Transverse colon (tissue), 4 donors: ENCODE results near the gene PLXNA3. TPM values are rescaled to one million over a fixed set of nuclear protein-coding genes. Genes with fewer than 3 reads are reported as not detected.

Source experiments
- DNase-seq: peaks from one replicate; pipeline ENCODE4 v3.0.0-alpha.2; 2019
- H3K27ac ChIP-seq, 4 donors: fragments of 200-600 bp; sonication (generic); 2 replicates each; pipeline ENCODE4 v1.5.1; 2016 to 2018; ENCODE audit warnings: inconsistent platforms in 4 of 4
- H3K27me3 ChIP-seq: fragments of 200-600 bp; sonication (generic); 2 replicates; pipeline ENCODE4 v1.5.1; 2017; ENCODE audit warnings: inconsistent platforms
- H3K36me3 ChIP-seq, 4 donors: fragments of 200-600 bp; sonication (generic); 2 replicates each; pipeline ENCODE4 v1.5.1; 2017 to 2019; ENCODE audit warnings: inconsistent platforms in 4 of 4
- H3K4me1 ChIP-seq, 4 donors: fragments of 200-600 bp; sonication (generic); 2 replicates each; pipeline ENCODE4 v1.5.1; 2017 to 2020; ENCODE audit warnings: inconsistent platforms in 4 of 4
- H3K4me3 ChIP-seq, 4 donors: fragments of 200-600 bp; sonication (generic); 1 replicate in 1 of 4; 2 replicates in 3 of 4; pipeline versions ENCODE4 v1.5.1 to v1.6.1; 2017 to 2019; ENCODE audit warnings: inconsistent platforms in 4 of 4
- H3K9me3 ChIP-seq, 2 donors: fragments of 200-600 bp; sonication (generic); 2 replicates each; pipeline ENCODE4 v1.5.1; 2017 to 2019; ENCODE audit warnings: inconsistent platforms in 2 of 2
- CTCF ChIP-seq, 5 experiments: fragments of 200-600 bp in 3 of 5; fragments of 450-650 bp in 2 of 5; sonication (generic) in 3 of 5; IDR thresholded peaks; 1 replicate in 2 of 5; 2 replicates in 3 of 5; pipeline ENCODE4 v1.5.1; 2016 to 2017; ENCODE audit warnings: antibody characterized with exemption in 5 of 5, inconsistent platforms in 3 of 5, mild to moderate bottlenecking in 2 of 5, moderate library complexity in 1 of 5
- EP300 ChIP-seq: sonication (generic); formaldehyde crosslinking; IDR thresholded peaks from one replicate; pipeline ENCODE4 v1.6.1; 2017; ENCODE audit warnings: antibody characterized with exemption, low read depth
- POLR2A ChIP-seq: fragments of 450-650 bp; IDR thresholded peaks from one replicate; pipeline ENCODE4 v1.6.1; 2016; ENCODE audit warnings: antibody characterized with exemption, mild to moderate bottlenecking, moderate library complexity
- POLR2AphosphoS5 ChIP-seq, 3 donors: sonication (generic); formaldehyde crosslinking; IDR thresholded peaks; one replicate each; pipeline ENCODE4 v1.6.1; 2016; ENCODE audit warnings: antibody characterized with exemption in 3 of 3
- WGBS, 2 donors: methylation state at CpG; one replicate each; pipeline ENCODE4 v1.1.5; 2018; ENCODE audit warnings: low coverage in 1 of 2; 5-methylcytosine and 5-hydroxymethylcytosine counted together
- in situ Hi-C, 4 donors: fragments of 200-750 bp; cut with MboI; loops; one replicate each; pipeline versions ENCODE4 v1.15.0 to v1.15.1; 2017; ENCODE audit warnings: low sequenced_read_pairs in 3 of 4, low pct_ligation_motif_present in 1 of 4, low pct_unique_long_range_greater_than_20kb in 1 of 4
- intact Hi-C: fragments of 100-400 bp; cut with DNase I; formaldehyde crosslinking; loops from one replicate; pipeline ENCODE4 v1.15.1; 2023; ENCODE audit warnings: low total_unique reads
- total RNA-seq, 4 donors: library from RNA; depleted of rRNA; stranded (reverse); fragments of >200 nt; gene quantifications; one replicate each; pipeline ENCODE4 v1.1.0, GENCODE V29; 2016

PLXNA3 gene
- total RNA-seq, 4 donors from 2014 or later = 17.3 to 128 (median 52.8) TPM

- no peaks in the 10 kb centered on the region for H3K27me3 ChIP-seq
- H3K36me3 ChIP-seq = no peaks in the 10 kb centered on the region
- H3K4me3 ChIP-seq = no peak overlapping the region
- H3K4me1 ChIP-seq = no peaks in the 10 kb centered on the region
- in situ Hi-C loops = no loop called here
- no peak for TF ChIP-seq EP300
- no peak for TF ChIP-seq POLR2AphosphoS5 (IDR thresholded peaks at IDR 0.05)
- no peak for TF ChIP-seq CTCF (IDR thresholded peaks at IDR 0.05)
- TF ChIP-seq POLR2A = no peak
- intact Hi-C loops = no loop called here
- no peak overlapping the region for H3K27ac ChIP-seq
- DNase-seq = no peak
- no peaks in the 10 kb centered on the region for H3K9me3 ChIP-seq
- 96% methylated on average over 11 of the region's 14 CpGs; no CpG with 5 or more reads in 1 of the 2 donors for WGBS, 2 donors
These were observed 7.5 kb downstream of the PLXNA3 start for GRCh38 chrX:154465601-154466000.

GRCh38 chrX:154466036-154466435, 8.0 kb downstream of the PLXNA3 start:
- no peaks in the 10 kb centered on the region for H3K4me1 ChIP-seq
- H3K9me3 ChIP-seq = no peaks in the 10 kb centered on the region
- no peaks in the 10 kb centered on the region for H3K36me3 ChIP-seq
- H3K4me3 ChIP-seq = no peak overlapping the region
- H3K27ac ChIP-seq = no peak overlapping the region
- intact Hi-C loops = no loop called here
- H3K27me3 ChIP-seq = no peaks in the 10 kb centered on the region
- no peak for DNase-seq
- WGBS, 2 donors = 96% methylated on average over 24 of the region's 32 CpGs; no CpG with 5 or more reads in 1 of the 2 donors
- in situ Hi-C loops = no loop called here
- TF ChIP-seq POLR2A (no peak), CTCF (IDR thresholded peaks at IDR 0.05) (no peak), EP300 (no peak), POLR2AphosphoS5 (IDR thresholded peaks at IDR 0.05) (no peak)

- Histone ChIP-seq H3K27me3 (no peaks in the 10 kb centered on the region), H3K9me3 (no peaks in the 10 kb centered on the region), H3K4me1 (no peaks in the 10 kb centered on the region), H3K27ac (no peak overlapping the region), H3K36me3 (no peaks in the 10 kb centered on the region), H3K4me3 (no peak overlapping the region)
- TF ChIP-seq POLR2AphosphoS5 (IDR thresholded peaks at IDR 0.05) (no peak), EP300 (no peak), POLR2A (no peak), CTCF (IDR thresholded peaks at IDR 0.05) (no peak)
- 94% methylated on average over 10 of the region's 15 CpGs; no CpG with 5 or more reads in 1 of the 2 donors for WGBS, 2 donors
- no peak for DNase-seq
- intact Hi-C loops (no loop called here), in situ Hi-C loops (no loop called here)
These were observed 8.8 kb downstream of the PLXNA3 start for GRCh38 chrX:154466907-154467306.

GRCh38 chrX:154467556-154467955, 9.5 kb downstream of the PLXNA3 start:
- no peaks in the 10 kb centered on the region for H3K9me3 ChIP-seq
- DNase-seq = no peak
- H3K36me3 ChIP-seq = no peaks in the 10 kb centered on the region
- no peaks in the 10 kb centered on the region for H3K4me1 ChIP-seq
- H3K27me3 ChIP-seq = no peaks in the 10 kb centered on the region
- intact Hi-C loops = no loop called here
- in situ Hi-C loops = no loop called here
- no peak for TF ChIP-seq CTCF (IDR thresholded peaks at IDR 0.05)
- no peak for TF ChIP-seq POLR2A
- TF ChIP-seq EP300 = no peak
- no peak for TF ChIP-seq POLR2AphosphoS5 (IDR thresholded peaks at IDR 0.05)
- WGBS, 2 donors = 95% methylated on average over 19 of the region's 21 CpGs; no CpG with 5 or more reads in 1 of the 2 donors
- H3K4me3 ChIP-seq = no peak overlapping the region
- H3K27ac ChIP-seq = no peak overlapping the region
